Measurements from ENCODE around the gene CCDC7. TPM values are rescaled to one million over a fixed set of nuclear protein-coding genes. Genes with fewer than 3 reads are reported as not detected.

Gene CCDC7
- total RNA-seq, 1 experiment from 2014 or later, result 7.4 TPM

DNA sequence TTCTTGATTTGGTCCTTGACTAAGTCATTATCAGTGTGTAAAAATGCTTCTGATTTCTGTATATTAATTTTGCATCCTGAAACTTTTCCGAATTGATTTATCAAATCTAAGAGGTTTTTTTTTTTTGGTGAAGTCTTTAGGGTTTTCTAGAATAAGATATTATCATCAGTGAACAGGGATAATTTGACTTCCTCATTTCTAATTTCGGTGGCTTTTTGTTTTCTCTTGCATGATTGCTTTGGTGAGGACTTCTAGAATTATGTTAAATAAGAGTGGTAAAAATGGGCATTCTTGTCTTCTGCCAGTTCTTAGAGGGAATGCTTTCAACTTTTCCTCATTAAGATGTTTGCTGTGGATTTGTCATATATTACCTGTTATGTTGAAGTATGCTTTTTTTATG is 170.5 kb downstream of the CCDC7 start:
- no peak for DNase-seq
- no peak for TF ChIP-seq CTCF (IDR thresholded peaks at IDR 0.05; ENCODE audit: unreplicated experiment)
- no peak overlapping the region for H3K27ac Mint-ChIP-seq (ENCODE audit: unreplicated experiment)
- H3K9me3 Mint-ChIP-seq (ENCODE audit: low read depth, unreplicated experiment), result peaks cover 4% of the 10 kb centered on the region
- H3K27me3 Mint-ChIP-seq (ENCODE audit: unreplicated experiment), result no peaks in the 10 kb centered on the region
- H3K4me1 Mint-ChIP-seq (ENCODE audit: low read depth, unreplicated experiment), result no peaks in the 10 kb centered on the region
- BruUV-seq (replicated peaks), result no TSS peak
- H3K36me3 Mint-ChIP-seq (ENCODE audit: insufficient read depth, unreplicated experiment), result no peaks in the 10 kb centered on the region
- no peak overlapping the region for H3K4me3 Mint-ChIP-seq (ENCODE audit: low read depth, unreplicated experiment)
- intact Hi-C loops (cut with micrococcal nuclease; ENCODE audit: unreplicated experiment), result no loop called here
- CTCF ChIA-PET, result no interaction called here

GRCh38 chr10:32618482-32618881 is 172.5 kb downstream of the CCDC7 start:
- Mint-ChIP-seq H3K27ac (ENCODE audit: unreplicated experiment) (no peak overlapping the region), H3K4me3 (ENCODE audit: low read depth, unreplicated experiment) (no peak overlapping the region), H3K27me3 (ENCODE audit: unreplicated experiment) (no peaks in the 10 kb centered on the region), H3K9me3 (ENCODE audit: low read depth, unreplicated experiment) (peaks cover under 1% of the 10 kb centered on the region), H3K36me3 (ENCODE audit: insufficient read depth, unreplicated experiment) (no peaks in the 10 kb centered on the region), H3K4me1 (ENCODE audit: low read depth, unreplicated experiment) (no peaks in the 10 kb centered on the region)
- no peak for DNase-seq
- intact Hi-C loops (cut with micrococcal nuclease; ENCODE audit: unreplicated experiment), result no loop called here
- no peak for TF ChIP-seq CTCF (IDR thresholded peaks at IDR 0.05; ENCODE audit: unreplicated experiment)
- CTCF ChIA-PET, result no interaction called here
- BruUV-seq (replicated peaks), result no TSS peak

DNA sequence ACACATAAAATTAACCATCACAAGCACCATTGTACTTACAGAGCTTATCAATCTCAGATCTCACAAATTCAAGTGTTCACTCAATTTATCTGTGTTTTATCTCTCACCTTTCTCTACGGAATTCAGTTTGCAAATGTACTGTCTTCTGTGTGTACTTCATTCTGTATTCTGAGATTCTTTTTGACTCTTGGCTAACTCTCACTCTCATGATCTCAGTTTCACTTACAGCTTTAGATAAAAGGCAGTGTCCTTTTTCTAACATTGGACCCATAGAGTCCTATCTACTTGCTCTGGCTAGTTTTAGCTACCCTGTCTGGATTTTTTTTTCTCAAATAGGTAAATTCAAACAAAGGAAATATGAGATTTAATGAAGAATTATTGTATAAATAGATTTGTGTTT is 176.0 kb downstream of the CCDC7 start:
- DNase-seq, result no peak
- Mint-ChIP-seq H3K27ac (ENCODE audit: unreplicated experiment) (no peak overlapping the region), H3K36me3 (ENCODE audit: insufficient read depth, unreplicated experiment) (no peaks in the 10 kb centered on the region), H3K4me1 (ENCODE audit: low read depth, unreplicated experiment) (no peaks in the 10 kb centered on the region), H3K9me3 (ENCODE audit: low read depth, unreplicated experiment) (peaks cover 2% of the 10 kb centered on the region), H3K4me3 (ENCODE audit: low read depth, unreplicated experiment) (no peak overlapping the region), H3K27me3 (ENCODE audit: unreplicated experiment) (no peaks in the 10 kb centered on the region)
- CTCF ChIA-PET, result no interaction called here
- TF ChIP-seq CTCF (IDR thresholded peaks at IDR 0.05; ENCODE audit: unreplicated experiment), result no peak
- BruUV-seq (replicated peaks), result no TSS peak
- intact Hi-C loops (cut with micrococcal nuclease; ENCODE audit: unreplicated experiment), result no loop called here

- Mint-ChIP-seq H3K36me3 (ENCODE audit: insufficient read depth, unreplicated experiment) (no peaks in the 10 kb centered on the region), H3K4me3 (ENCODE audit: low read depth, unreplicated experiment) (no peak overlapping the region), H3K9me3 (ENCODE audit: low read depth, unreplicated experiment) (peaks cover 2% of the 10 kb centered on the region), H3K4me1 (ENCODE audit: low read depth, unreplicated experiment) (no peaks in the 10 kb centered on the region), H3K27me3 (ENCODE audit: unreplicated experiment) (no peaks in the 10 kb centered on the region), H3K27ac (ENCODE audit: unreplicated experiment) (no peak overlapping the region)
- no peak for DNase-seq
- CTCF ChIA-PET, result no interaction called here
- no peak for TF ChIP-seq CTCF (IDR thresholded peaks at IDR 0.05; ENCODE audit: unreplicated experiment)
- intact Hi-C loops (cut with micrococcal nuclease; ENCODE audit: unreplicated experiment), result no loop called here
- no TSS peak for BruUV-seq (replicated peaks)
Measured at GRCh38 chr10:32622409-32622808, 176.5 kb downstream of the CCDC7 start.

GRCh38 chr10:32627183-32627582 is 181.2 kb downstream of the CCDC7 start:
- DNase-seq, result no peak
- intact Hi-C loops (cut with micrococcal nuclease; ENCODE audit: unreplicated experiment), result no loop called here
- Mint-ChIP-seq H3K36me3 (ENCODE audit: insufficient read depth, unreplicated experiment) (no peaks in the 10 kb centered on the region), H3K9me3 (ENCODE audit: low read depth, unreplicated experiment) (peaks cover 2% of the 10 kb centered on the region), H3K27me3 (ENCODE audit: unreplicated experiment) (no peaks in the 10 kb centered on the region), H3K4me3 (ENCODE audit: low read depth, unreplicated experiment) (no peak overlapping the region), H3K4me1 (ENCODE audit: low read depth, unreplicated experiment) (no peaks in the 10 kb centered on the region), H3K27ac (ENCODE audit: unreplicated experiment) (no peak overlapping the region)
- no peak for TF ChIP-seq CTCF (IDR thresholded peaks at IDR 0.05; ENCODE audit: unreplicated experiment)
- CTCF ChIA-PET, result no interaction called here
- no TSS peak for BruUV-seq (replicated peaks)

Measured in Calu3 (cell line).